IPS-18a (cell line): ENCODE results near the gene ZAP70.

Experiments used
- H3K27ac ChIP-seq: one replicate; pipeline ENCODE4 v1.5.1; 2013; ENCODE audit warnings: low read length
- H3K27me3 ChIP-seq: one replicate; pipeline ENCODE4 v1.6.1; 2013; ENCODE audit warnings: mild to moderate bottlenecking, low read length; ENCODE audit not compliant: control insufficient read depth, insufficient read depth
- H3K36me3 ChIP-seq: one replicate; pipeline ENCODE4 v1.6.1; 2013; ENCODE audit warnings: low read depth, low read length; ENCODE audit not compliant: control insufficient read depth
- H3K4me1 ChIP-seq: one replicate; pipeline ENCODE4 v1.6.1; 2013; ENCODE audit warnings: low read depth, low read length; ENCODE audit not compliant: control insufficient read depth
- H3K4me3 ChIP-seq: one replicate; pipeline ENCODE4 v1.5.1; 2013; ENCODE audit warnings: low read length
- H3K9ac ChIP-seq: one replicate; pipeline ENCODE4 v1.6.1; 2013; ENCODE audit warnings: mild to moderate bottlenecking, low read length, moderate library complexity
- H3K9me3 ChIP-seq: one replicate; pipeline ENCODE4 v1.6.1; 2013; ENCODE audit warnings: low read depth, low read length; ENCODE audit not compliant: control insufficient read depth

ZAP70 gene

GRCh38 chr2:97701186-97701585 lies 12.2 kb upstream of the ZAP70 start:
- H3K4me3 ChIP-seq = no peak overlapping the region
- no peaks in the 10 kb centered on the region for H3K9me3 ChIP-seq
- H3K27ac ChIP-seq = no peak overlapping the region
- H3K4me1 ChIP-seq = peaks cover 3% of the 10 kb centered on the region
- no peaks in the 10 kb centered on the region for H3K36me3 ChIP-seq
- no peak overlapping the region for H3K9ac ChIP-seq
- peaks cover 4% of the 10 kb centered on the region for H3K27me3 ChIP-seq

GRCh38 chr2:97701851-97702465 lies 11.4 kb upstream of the ZAP70 start:
- Histone ChIP-seq H3K9me3 (no peaks in the 10 kb centered on the region), H3K27ac (no peak overlapping the region), H3K27me3 (peaks cover 4% of the 10 kb centered on the region), H3K9ac (no peak overlapping the region), H3K4me3 (no peak overlapping the region), H3K36me3 (no peaks in the 10 kb centered on the region), H3K4me1 (peaks cover 3% of the 10 kb centered on the region)

- Histone ChIP-seq H3K36me3 (no peaks in the 10 kb centered on the region), H3K9ac (no peak overlapping the region), H3K9me3 (no peaks in the 10 kb centered on the region), H3K4me3 (no peak overlapping the region), H3K27me3 (peaks cover 4% of the 10 kb centered on the region), H3K27ac (no peak overlapping the region), H3K4me1 (peaks cover 3% of the 10 kb centered on the region)
Measured at GRCh38 chr2:97702731-97703470, 10.5 kb upstream of the ZAP70 start.

- Histone ChIP-seq H3K27ac (no peak overlapping the region), H3K9me3 (no peaks in the 10 kb centered on the region), H3K4me3 (no peak overlapping the region), H3K4me1 (peaks cover 3% of the 10 kb centered on the region), H3K27me3 (peaks cover 4% of the 10 kb centered on the region), H3K9ac (no peak overlapping the region), H3K36me3 (no peaks in the 10 kb centered on the region)
Measured at GRCh38 chr2:97703741-97704140, 9.6 kb upstream of the ZAP70 start.

- Histone ChIP-seq H3K36me3 (no peaks in the 10 kb centered on the region), H3K4me3 (no peak overlapping the region), H3K4me1 (peaks cover 3% of the 10 kb centered on the region), H3K9me3 (no peaks in the 10 kb centered on the region), H3K27ac (no peak overlapping the region), H3K27me3 (peaks cover under 1% of the 10 kb centered on the region), H3K9ac (no peak overlapping the region)
Measured at GRCh38 chr2:97704989-97705388, 8.4 kb upstream of the ZAP70 start.

GRCh38 chr2:97706112-97706511 lies 7.3 kb upstream of the ZAP70 start:
- H3K36me3 ChIP-seq = no peaks in the 10 kb centered on the region

GRCh38 chr2:97706708-97707345 lies 6.5 kb upstream of the ZAP70 start:
- H3K27me3 ChIP-seq = no peaks in the 10 kb centered on the region
- H3K9ac ChIP-seq = no peak overlapping the region
- H3K4me1 ChIP-seq = no peaks in the 10 kb centered on the region
- no peaks in the 10 kb centered on the region for H3K9me3 ChIP-seq
- no peak overlapping the region for H3K27ac ChIP-seq
- no peaks in the 10 kb centered on the region for H3K36me3 ChIP-seq
- H3K4me3 ChIP-seq = no peak overlapping the region

More at GRCh38 chr2:97706112-97706511, 7.3 kb upstream of the ZAP70 start:
- Histone ChIP-seq H3K4me3 (no peak overlapping the region), H3K27ac (no peak overlapping the region), H3K9me3 (no peaks in the 10 kb centered on the region), H3K27me3 (no peaks in the 10 kb centered on the region), H3K9ac (no peak overlapping the region), H3K4me1 (no peaks in the 10 kb centered on the region)

GRCh38 chr2:97707362-97708047 lies 5.9 kb upstream of the ZAP70 start:
- H3K4me3 ChIP-seq = no peak overlapping the region
- H3K36me3 ChIP-seq = no peaks in the 10 kb centered on the region
- H3K9me3 ChIP-seq = no peaks in the 10 kb centered on the region
- H3K27me3 ChIP-seq = no peaks in the 10 kb centered on the region
- no peaks in the 10 kb centered on the region for H3K4me1 ChIP-seq
- no peak overlapping the region for H3K9ac ChIP-seq
- no peak overlapping the region for H3K27ac ChIP-seq

GRCh38 chr2:97708048-97708380 lies 5.4 kb upstream of the ZAP70 start:
- Histone ChIP-seq H3K36me3 (no peaks in the 10 kb centered on the region), H3K27me3 (no peaks in the 10 kb centered on the region), H3K9me3 (no peaks in the 10 kb centered on the region), H3K9ac (no peak overlapping the region), H3K4me1 (no peaks in the 10 kb centered on the region), H3K27ac (no peak overlapping the region), H3K4me3 (no peak overlapping the region)

GRCh38 chr2:97708608-97709007 lies 4.8 kb upstream of the ZAP70 start:
- Histone ChIP-seq H3K36me3 (no peaks in the 10 kb centered on the region), H3K4me3 (no peak overlapping the region), H3K27me3 (no peaks in the 10 kb centered on the region), H3K4me1 (no peaks in the 10 kb centered on the region), H3K9ac (no peak overlapping the region), H3K9me3 (no peaks in the 10 kb centered on the region), H3K27ac (no peak overlapping the region)

GRCh38 chr2:97711394-97711711 lies 2.0 kb upstream of the ZAP70 start:
- no peak overlapping the region for H3K27ac ChIP-seq

More at GRCh38 chr2:97711394-97711711, 2.0 kb upstream of the ZAP70 start:
- no peak overlapping the region for H3K4me3 ChIP-seq
- H3K4me1 ChIP-seq = no peaks in the 10 kb centered on the region
- no peak overlapping the region for H3K9ac ChIP-seq
- H3K9me3 ChIP-seq = no peaks in the 10 kb centered on the region
- no peaks in the 10 kb centered on the region for H3K27me3 ChIP-seq
- no peaks in the 10 kb centered on the region for H3K36me3 ChIP-seq
